Aorta (tissue), 5 donors: ENCODE data around the gene QPCTL. TPM values are rescaled to one million over a fixed set of nuclear protein-coding genes. Genes with fewer than 3 reads are reported as not detected.
"Not testable (repeated sequence)": the region's sequence is repeated elsewhere in the genome, so short reads cannot be mapped to it uniquely, and the experiment has no call there.

ENCODE experiments used
- ATAC-seq: fragments of 200-7000 bp; cut with Tn5 transposase; one replicate; pipeline ENCODE4 v1.9.1; 2022; ENCODE audit warnings: moderate library complexity; ENCODE audit not compliant: low FRiP score
- DNase-seq, 2 donors: peaks; one replicate each; pipeline ENCODE4 v3.0.0-alpha.2; 2020
- H3K27ac ChIP-seq, 2 donors: one replicate each; pipeline ENCODE4 v1.5.1; 2013; ENCODE audit warnings: low read length in 2 of 2, mild to moderate bottlenecking in 2 of 2, moderate library complexity in 2 of 2, control low read depth in 1 of 2, inconsistent platforms in 1 of 2, low read depth in 1 of 2
- H3K27me3 ChIP-seq, 2 donors: one replicate each; pipeline ENCODE4 v1.6.1; 2013; ENCODE audit warnings: control low read depth in 1 of 2, low read length in 1 of 2, mild to moderate bottlenecking in 1 of 2, moderate library complexity in 1 of 2; ENCODE audit not compliant: insufficient read depth in 2 of 2, control insufficient read depth in 1 of 2
- H3K36me3 ChIP-seq, 2 donors: one replicate each; pipeline ENCODE4 v1.6.1; 2013; ENCODE audit warnings: control low read depth in 1 of 2, low read length in 1 of 2, mild to moderate bottlenecking in 1 of 2; ENCODE audit not compliant: insufficient read depth in 2 of 2, control insufficient read depth in 1 of 2
- H3K4me1 ChIP-seq, 2 donors: one replicate each; pipeline ENCODE4 v1.6.1; 2013; ENCODE audit warnings: low read length in 2 of 2, control low read depth in 1 of 2, mild to moderate bottlenecking in 1 of 2, moderate library complexity in 1 of 2; ENCODE audit not compliant: insufficient read depth in 2 of 2, control insufficient read depth in 1 of 2
- H3K4me3 ChIP-seq, 2 donors: one replicate each; pipeline ENCODE4 v1.5.1; 2013; ENCODE audit warnings: low read length in 2 of 2, control low read depth in 1 of 2, mild to moderate bottlenecking in 1 of 2
- H3K9me3 ChIP-seq: one replicate; pipeline ENCODE4 v1.6.1; 2013; ENCODE audit warnings: mild to moderate bottlenecking, low read length; ENCODE audit not compliant: control insufficient read depth
- WGBS, 2 donors: extraction: QIAGEN DNeasy Blood & Tissue Kit; methylation state at CpG; one replicate each; pipeline ENCODE4 v1.1.7; 2013; 5-methylcytosine and 5-hydroxymethylcytosine counted together
- intact Hi-C, 2 donors: fragments of 100-400 bp; cut with DNase I; formaldehyde crosslinking; loops; one replicate each; pipeline versions ENCODE4 v1.14.2 to v1.15.0; 2022
- polyA plus RNA-seq, 2 donors: library from polyadenylated mRNA; stranded (reverse); fragments of 200-250 nt; gene quantifications; one replicate each; pipeline ENCODE4 v1.2.3, GENCODE V29; 2013
- total RNA-seq, 2 donors: library from RNA; stranded (reverse); fragmentation: NEBNext Ultra II Directional; extraction: Animal tissue kit (Norgen Biotek cat#: 25700); gene quantifications; one replicate each; pipeline ENCODE4 v1.2.1, GENCODE V29; 2021
- donor health status: healthy with polysubstance abuse.
- donor health status: Bipolar disorder and iron deficiency.
- donor health status: DM: no; HTN: no; CAD: no.
- donor health status: DM: no; HTN: no; CAD: no.
- donor health status: DM: yes; HTN: yes; CAD: no.

Gene QPCTL
- total and polyA plus RNA-seq, 4 donors: 1.9 to 11.1 (median 5.3) TPM

DNA sequence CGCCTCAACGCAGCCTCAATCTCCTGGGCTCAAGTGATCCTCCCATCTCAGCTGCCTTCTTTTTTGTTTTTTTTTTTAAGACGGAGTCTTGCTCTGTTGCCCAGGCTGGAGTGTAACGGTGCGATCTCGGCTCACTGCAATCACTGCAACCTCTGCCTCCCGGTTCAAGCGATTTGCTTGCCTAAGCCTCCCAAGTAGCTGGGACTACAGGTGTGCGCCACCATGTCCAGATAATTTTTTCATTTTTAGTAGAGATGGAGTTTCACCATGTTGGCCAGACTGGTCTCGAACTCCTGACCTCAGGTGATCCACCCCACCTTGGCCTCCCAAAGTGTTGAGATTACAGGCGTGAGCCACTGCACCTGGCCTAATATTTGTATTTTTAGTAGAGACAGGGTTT, 27.6 kb downstream of the QPCTL start:
- H3K27ac ChIP-seq, ATAC-seq, H3K36me3 ChIP-seq, H3K27me3 ChIP-seq, H3K4me1 ChIP-seq, DNase-seq, H3K9me3 ChIP-seq, intact Hi-C loops, H3K4me3 ChIP-seq: not testable (repeated sequence)
- WGBS, 2 donors: 96 to 97% methylated on average over 11 of the region's 11 CpGs

DNA sequence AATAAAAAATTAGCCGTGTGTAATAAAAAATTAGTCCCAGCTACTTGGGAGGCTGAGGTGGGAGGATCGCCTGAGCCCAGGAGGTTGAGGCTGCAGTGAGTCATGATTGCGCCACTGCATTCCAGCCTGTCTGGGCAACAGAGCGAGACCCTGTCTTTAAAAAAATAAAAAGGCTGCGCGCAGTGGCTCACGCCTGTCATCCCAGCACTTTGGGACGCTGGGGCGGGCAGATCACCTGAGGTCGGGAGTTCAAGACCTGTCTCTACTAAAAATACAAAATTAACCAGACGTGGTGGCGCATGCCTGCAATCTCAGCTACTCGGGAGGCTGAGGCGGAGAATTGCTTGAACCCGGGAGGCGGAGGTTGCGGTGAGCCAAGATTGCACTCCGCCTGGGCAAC, 36.2 kb downstream of the QPCTL start:
- H3K4me1 ChIP-seq, intact Hi-C loops, DNase-seq, H3K9me3 ChIP-seq, ATAC-seq, H3K36me3 ChIP-seq, H3K4me3 ChIP-seq, H3K27ac ChIP-seq, H3K27me3 ChIP-seq: not testable (repeated sequence)
- 92 to 94% methylated on average over 18 of the region's 18 CpGs for WGBS, 2 donors

- Histone ChIP-seq H3K4me3 (peak overlapping the region; percentile 74 to 83), H3K36me3 (no peaks in the 10 kb centered on the region), H3K4me1 (no peaks in the 10 kb centered on the region), H3K9me3 (no peaks in the 10 kb centered on the region), H3K27me3 (no peaks in the 10 kb centered on the region), H3K27ac (no peak overlapping the region)
- ATAC-seq (no peak), DNase-seq (no peak)
- intact Hi-C loops: loop anchor here (5.0 kb wide), 1 partner anchor 37 kb away; the partner anchor contains the start of gene SIX5 (in 2 of the 2)
- WGBS, 2 donors: 6 to 8% methylated on average over 10 of the region's 10 CpGs
Observed at GRCh38 chr19:45729800-45730290, 37.4 kb downstream of the QPCTL start.

- WGBS, 2 donors: 1% methylated on average over 48 of the region's 48 CpGs
- Histone ChIP-seq H3K27me3 (no peaks in the 10 kb centered on the region), H3K4me1 (no peaks in the 10 kb centered on the region), H3K4me3 (peak within 1 kb of the TSS; percentile 74 to 83), H3K27ac (no peak within 1 kb of the TSS), H3K9me3 (no peaks in the 10 kb centered on the region), H3K36me3 (no peaks in the 10 kb centered on the region)
- ATAC-seq: peak; percentile 99
- peak; percentile 98 for DNase-seq
- intact Hi-C loops: loop anchor here (5.0 kb wide), 1 partner anchor 37 kb away; the partner anchor contains the start of gene SIX5 (in 2 of the 2)
Observed at GRCh38 chr19:45730368-45731288, 38.2 kb downstream of the QPCTL start, which contains the start of gene FBXO46. TSS of gene FBXO46 (minus strand) at chr19:45730896. CDS start at chr19:45713495, 17,401 bp downstream.

DNA sequence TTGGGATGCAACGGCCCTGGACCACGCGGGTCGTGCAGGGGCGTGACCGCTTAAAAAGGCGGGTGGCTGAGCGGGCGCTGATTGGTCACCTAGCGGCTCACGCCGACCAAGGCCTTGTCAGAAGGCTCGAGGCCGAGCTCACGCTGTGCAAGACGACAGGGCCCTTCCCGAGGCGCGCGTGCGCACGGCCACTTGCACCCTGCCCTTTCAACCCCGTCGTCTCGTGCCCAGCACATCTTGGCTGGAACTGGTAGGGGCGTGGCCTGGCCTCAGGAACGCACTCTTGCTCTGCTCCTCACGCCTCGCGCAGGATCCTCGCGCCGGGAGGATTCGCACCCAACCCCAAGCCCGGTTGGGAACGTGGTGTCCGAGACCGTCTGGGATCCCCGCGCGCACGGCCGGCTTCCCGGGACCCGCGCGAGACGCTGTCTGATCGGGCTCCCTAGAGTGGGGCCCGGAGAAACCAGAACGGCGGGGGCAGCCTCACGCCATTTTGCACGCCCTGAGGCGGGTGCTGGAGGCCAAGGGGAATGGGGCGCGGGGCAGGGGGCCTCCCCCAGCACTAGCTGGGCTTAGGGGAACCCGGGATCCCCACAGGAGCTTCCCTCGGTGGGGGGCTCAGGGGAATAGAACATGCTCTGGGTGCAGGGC, 40.8 kb downstream of the QPCTL start, which contains the start of gene MEIOSIN:
TSS of gene MEIOSIN (plus strand) at position 280 of the 651 bp plus-strand sequence. CDS start 1,938 bp downstream, outside the sequence.
- Histone ChIP-seq H3K36me3 (no peaks in the 10 kb centered on the region), H3K27ac (no peak within 1 kb of the TSS), H3K4me1 (no peaks in the 10 kb centered on the region), H3K9me3 (no peaks in the 10 kb centered on the region), H3K4me3 (no peak within 1 kb of the TSS), H3K27me3 (no peaks in the 10 kb centered on the region)
- ATAC-seq (no peak), DNase-seq (no peak)
- intact Hi-C loops: loop anchor here (5.0 kb wide), 1 partner anchor 34 kb away; the partner anchor contains the start of gene SIX5 (in 2 of the 2)
- WGBS, 2 donors: 90 to 92% methylated on average over 59 of the region's 59 CpGs

- Histone ChIP-seq H3K27me3 (no peaks in the 10 kb centered on the region), H3K4me1 (no peaks in the 10 kb centered on the region), H3K4me3 (no peak overlapping the region), H3K9me3 (no peaks in the 10 kb centered on the region), H3K27ac (no peak overlapping the region), H3K36me3 (no peaks in the 10 kb centered on the region)
- no peak for ATAC-seq
- WGBS, 2 donors: 88 to 93% methylated on average over 10 of the region's 10 CpGs
- intact Hi-C loops: no loop called here
- DNase-seq: no peak
Observed at GRCh38 chr19:45739498-45740439, 47.3 kb downstream of the QPCTL start.

GRCh38 chr19:45742969-45743368, 50.5 kb downstream of the QPCTL start:
- Histone ChIP-seq H3K36me3 (no peaks in the 10 kb centered on the region), H3K27me3 (no peaks in the 10 kb centered on the region), H3K4me1 (no peaks in the 10 kb centered on the region), H3K27ac (no peak overlapping the region), H3K9me3 (no peaks in the 10 kb centered on the region), H3K4me3 (no peak overlapping the region)
- WGBS, 2 donors: 69 to 77% methylated on average over 4 of the region's 4 CpGs
- ATAC-seq: no peak
- intact Hi-C loops: no loop called here
- DNase-seq: no peak

- DNase-seq (no peak), ATAC-seq (no peak)
- Histone ChIP-seq H3K27ac (no peak overlapping the region), H3K27me3 (no peaks in the 10 kb centered on the region), H3K36me3 (no peaks in the 10 kb centered on the region), H3K4me1 (no peaks in the 10 kb centered on the region), H3K4me3 (no peak overlapping the region), H3K9me3 (no peaks in the 10 kb centered on the region)
- WGBS, 2 donors: 84 to 88% methylated on average over 6 of the region's 6 CpGs
- intact Hi-C loops: no loop called here
Observed at GRCh38 chr19:45745606-45746005, 53.1 kb downstream of the QPCTL start.
